GM18517 (cell line): ENCODE data around the gene DNTT.

Experiments
- ATAC-seq: cut with Tn5 transposase; IDR thresholded peaks from one replicate; pipeline ENCODE4 v1.9.1; 2021; ENCODE audit warnings: mild to moderate bottlenecking, moderate library complexity; ENCODE audit not compliant: unreplicated experiment

DNTT gene

GRCh38 chr10:96341219-96342182 is 37.3 kb downstream of the DNTT start:
- ATAC-seq, result no peak

- ATAC-seq, result no peak
These were observed 38.2 kb downstream of the DNTT start for GRCh38 chr10:96342402-96342801.

GRCh38 chr10:96344178-96344577 is 39.9 kb downstream of the DNTT start:
- no peak for ATAC-seq

GRCh38 chr10:96345222-96345621 is 41.0 kb downstream of the DNTT start:
- ATAC-seq, result no peak

- no peak for ATAC-seq
These were observed 42.1 kb downstream of the DNTT start for GRCh38 chr10:96346295-96346694.

- no peak for ATAC-seq
These were observed 47.8 kb downstream of the DNTT start for GRCh38 chr10:96352027-96352426.

GRCh38 chr10:96352582-96352981 is 48.3 kb downstream of the DNTT start:
- ATAC-seq, result no peak

- no peak for ATAC-seq
These were observed 52.9 kb downstream of the DNTT start for GRCh38 chr10:96357038-96357620.

GRCh38 chr10:96358851-96359540 is 54.8 kb downstream of the DNTT start, which contains the start of gene OPALIN:
Gene OPALIN (minus strand): TSS chr10:96359002. CDS start chr10:96358896, 106 bp downstream.
- no peak for ATAC-seq

GRCh38 chr10:96359616-96360015 is 55.4 kb downstream of the DNTT start:
- ATAC-seq, result no peak

GRCh38 chr10:96360331-96360730 is 56.1 kb downstream of the DNTT start:
- no peak for ATAC-seq

GRCh38 chr10:96360766-96361165 is 56.5 kb downstream of the DNTT start:
- ATAC-seq, result no peak

- ATAC-seq, result no peak
These were observed 61.3 kb downstream of the DNTT start for GRCh38 chr10:96365571-96365970.

- ATAC-seq, result no peak
These were observed 62.3 kb downstream of the DNTT start for GRCh38 chr10:96366508-96366907.

GRCh38 chr10:96367470-96367869 is 63.2 kb downstream of the DNTT start:
- ATAC-seq, result no peak

GRCh38 chr10:96368971-96369370 is 64.7 kb downstream of the DNTT start:
- no peak for ATAC-seq

GRCh38 chr10:96369890-96370583 is 65.8 kb downstream of the DNTT start:
- ATAC-seq, result no peak

- no peak for ATAC-seq
These were observed 66.4 kb downstream of the DNTT start for GRCh38 chr10:96370584-96371157.

- ATAC-seq, result no peak
These were observed 67.1 kb downstream of the DNTT start for GRCh38 chr10:96371356-96371755.

GRCh38 chr10:96374004-96374403 is 69.8 kb downstream of the DNTT start:
- no peak for ATAC-seq

- no peak for ATAC-seq
These were observed 70.4 kb downstream of the DNTT start for GRCh38 chr10:96374639-96374984.
